OCI-M1 (cell line): ENCODE measurements around the gene TBPL1.
A peak's percentile ranks its signal among the peaks of the same experiment; 100 is the strongest.
"Not testable (repeated sequence)": the region's sequence is repeated elsewhere in the genome, so short reads cannot be mapped to it uniquely, and the experiment has no call there.

Source experiments
- DNase-seq: peaks from one replicate; lab custom pipeline; 2025; lab: John Stamatoyannopoulos, UW

TBPL1 gene

GRCh38 chr6:133953634-133954415 lies 801 bp downstream of the TBPL1 start:
- DNase-seq = peak; percentile 59

- peak; percentile 78 for DNase-seq
These were observed 1.9 kb downstream of the TBPL1 start for GRCh38 chr6:133954657-133955576.

GRCh38 chr6:133955582-133956415 lies 2.8 kb downstream of the TBPL1 start:
- DNase-seq = peak; percentile 78

GRCh38 chr6:133956416-133957049 lies 3.5 kb downstream of the TBPL1 start:
- peak; percentile 76 for DNase-seq

- peak; percentile 85 for DNase-seq
These were observed 4.2 kb downstream of the TBPL1 start for GRCh38 chr6:133957227-133957626.

DNA sequence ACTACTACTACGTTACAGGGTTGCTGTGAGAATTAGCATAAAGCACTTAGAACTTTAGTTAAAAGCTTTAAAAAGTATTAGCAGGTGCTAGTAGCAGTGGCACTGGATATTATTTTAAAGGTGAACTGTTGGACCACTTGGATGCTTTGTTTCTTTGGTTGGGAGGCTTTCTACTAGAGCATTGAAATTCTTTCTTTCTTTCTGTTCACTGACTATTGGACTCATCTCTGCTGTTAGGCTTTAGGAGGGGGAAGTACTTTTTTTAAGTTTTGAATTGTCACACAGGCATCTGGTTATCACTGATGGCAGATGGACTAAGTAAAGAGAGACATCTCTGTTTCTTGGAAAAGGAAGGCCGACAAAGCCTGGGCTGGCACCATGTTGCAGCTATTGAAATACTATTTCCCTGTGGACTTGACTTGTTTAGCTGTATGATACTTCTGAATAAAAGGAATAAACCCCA lies 4.8 kb downstream of the TBPL1 start:
- peak; percentile 97 for DNase-seq

GRCh38 chr6:133958791-133959190 lies 5.8 kb downstream of the TBPL1 start:
- peak; percentile 35 for DNase-seq

GRCh38 chr6:133959667-133960368 lies 6.8 kb downstream of the TBPL1 start:
- peak; percentile 27 for DNase-seq

DNA sequence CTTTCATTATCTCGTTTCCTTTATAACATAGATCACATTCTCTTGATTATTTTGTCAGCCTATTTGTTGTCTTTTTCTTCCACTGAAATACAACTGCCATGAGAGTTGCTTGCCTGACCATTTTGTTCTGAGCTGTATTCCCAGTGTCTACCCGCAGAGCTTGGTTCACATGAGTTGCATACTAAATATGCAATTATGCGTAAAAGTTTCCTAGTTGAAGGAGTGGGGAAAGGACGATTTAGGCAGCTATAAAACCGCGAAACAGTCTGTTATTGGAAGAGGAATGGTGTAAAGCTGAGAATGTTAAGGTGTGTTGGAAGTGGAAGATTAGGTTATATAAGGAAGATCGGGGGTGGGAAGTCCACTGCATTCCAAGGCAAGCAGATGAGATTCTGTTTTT lies 8.8 kb downstream of the TBPL1 start:
- no peak for DNase-seq

- DNase-seq = no peak
These were observed 11.0 kb downstream of the TBPL1 start for GRCh38 chr6:133964052-133964451.

GRCh38 chr6:133964702-133965101 lies 11.7 kb downstream of the TBPL1 start:
- no peak for DNase-seq

GRCh38 chr6:133965817-133966360 lies 12.9 kb downstream of the TBPL1 start:
- DNase-seq = no peak

DNA sequence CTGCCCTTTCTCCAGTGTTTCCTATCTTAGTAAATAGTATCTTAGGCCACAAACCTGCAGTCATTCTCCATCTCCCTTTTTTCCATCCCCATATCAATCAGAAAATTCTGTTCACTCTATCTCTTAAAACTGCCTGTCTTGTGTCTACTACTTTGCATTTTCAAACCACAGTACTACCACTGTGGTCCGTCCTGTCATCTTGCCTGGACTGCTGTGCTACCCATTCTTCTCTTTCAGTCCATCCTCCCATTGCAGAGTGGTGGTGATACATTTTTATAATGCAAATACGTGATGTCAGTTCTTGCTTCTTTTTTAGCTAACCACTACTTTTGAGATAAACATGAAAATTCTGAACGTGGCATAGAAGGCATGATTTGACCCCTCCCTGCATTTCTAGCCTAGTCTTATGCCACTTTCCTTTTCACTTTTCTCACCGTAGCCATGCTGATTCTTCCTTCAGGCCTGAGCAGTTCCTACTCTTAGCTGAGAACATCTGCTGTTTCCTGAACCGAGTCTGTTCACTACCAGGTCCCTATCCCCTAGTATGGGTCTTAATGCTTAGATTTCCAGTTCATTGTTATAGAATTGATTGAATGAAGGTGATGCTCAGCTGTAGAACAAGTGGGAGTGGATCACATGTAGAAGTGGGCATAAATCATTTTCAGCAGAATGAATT lies 13.8 kb downstream of the TBPL1 start:
- DNase-seq = no peak

DNA sequence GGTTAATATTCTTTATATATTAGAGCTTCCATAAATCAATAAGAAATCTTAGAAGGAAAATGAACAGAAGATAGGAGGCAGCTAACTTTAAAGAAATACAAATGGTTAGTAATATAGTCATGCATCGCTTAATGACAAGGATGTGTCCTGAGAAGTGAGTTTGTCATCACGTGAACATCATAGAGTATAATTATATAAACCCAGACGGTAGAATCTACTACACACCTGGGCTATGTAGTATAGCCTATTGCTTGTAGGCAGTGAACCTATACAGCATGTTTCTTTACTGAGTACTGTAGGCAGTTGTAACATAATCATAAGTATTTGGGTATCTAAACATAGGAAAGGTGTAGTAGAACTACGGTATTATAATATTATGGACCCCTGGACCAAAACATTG lies 14.3 kb downstream of the TBPL1 start:
- no peak for DNase-seq

GRCh38 chr6:133967835-133968234 lies 14.8 kb downstream of the TBPL1 start:
- not testable (repeated sequence) for DNase-seq

GRCh38 chr6:133969285-133969920 lies 16.4 kb downstream of the TBPL1 start:
- DNase-seq = peak; percentile 68

- peak; percentile 68 for DNase-seq
These were observed 16.9 kb downstream of the TBPL1 start for GRCh38 chr6:133969921-133970295.

GRCh38 chr6:133971861-133972260 lies 18.8 kb downstream of the TBPL1 start:
- no peak for DNase-seq

GRCh38 chr6:133972388-133972787 lies 19.4 kb downstream of the TBPL1 start:
- peak; percentile 67 for DNase-seq
